Measurements from ENCODE around the gene ARID5B. TPM values are rescaled to one million over a fixed set of nuclear protein-coding genes. Genes with fewer than 3 reads are reported as not detected.

ARID5B gene
- total RNA-seq, 4 donors from 2014 or later, result 10.5 to 167 (median 29.4) TPM

DNA sequence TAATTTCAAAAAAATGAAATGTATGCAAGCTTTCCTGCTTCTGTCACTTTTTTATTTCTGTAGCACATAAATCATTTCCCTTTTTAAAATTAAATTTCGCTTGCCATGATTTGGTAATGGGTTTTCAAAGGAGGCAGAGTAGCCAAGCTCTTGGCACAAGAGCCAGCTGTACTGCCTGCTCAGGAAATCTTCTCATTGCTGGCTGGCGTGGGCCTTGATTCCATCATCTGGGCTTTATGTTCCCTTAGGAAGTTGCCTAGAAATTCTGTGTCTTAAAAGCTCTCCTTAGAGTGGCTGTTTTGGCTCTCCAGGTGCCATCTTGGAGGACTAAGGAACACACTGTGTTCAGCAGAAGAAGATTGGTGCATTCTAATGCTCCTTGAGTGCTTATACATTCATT is 107.4 kb downstream of the ARID5B start:
- Histone ChIP-seq H3K4me1 (no peaks in the 10 kb centered on the region), H3K36me3 (no peaks in the 10 kb centered on the region), H3K4me3 (no peak overlapping the region), H3K27me3 (no peaks in the 10 kb centered on the region), H3K27ac (peak overlapping the region in 2 of 4 donors; percentile 2 to 68), H3K9me3 (no peaks in the 10 kb centered on the region)
- TF ChIP-seq POLR2A (IDR thresholded peaks at IDR 0.05), result no peak
- TF ChIP-seq, protein P1, sequence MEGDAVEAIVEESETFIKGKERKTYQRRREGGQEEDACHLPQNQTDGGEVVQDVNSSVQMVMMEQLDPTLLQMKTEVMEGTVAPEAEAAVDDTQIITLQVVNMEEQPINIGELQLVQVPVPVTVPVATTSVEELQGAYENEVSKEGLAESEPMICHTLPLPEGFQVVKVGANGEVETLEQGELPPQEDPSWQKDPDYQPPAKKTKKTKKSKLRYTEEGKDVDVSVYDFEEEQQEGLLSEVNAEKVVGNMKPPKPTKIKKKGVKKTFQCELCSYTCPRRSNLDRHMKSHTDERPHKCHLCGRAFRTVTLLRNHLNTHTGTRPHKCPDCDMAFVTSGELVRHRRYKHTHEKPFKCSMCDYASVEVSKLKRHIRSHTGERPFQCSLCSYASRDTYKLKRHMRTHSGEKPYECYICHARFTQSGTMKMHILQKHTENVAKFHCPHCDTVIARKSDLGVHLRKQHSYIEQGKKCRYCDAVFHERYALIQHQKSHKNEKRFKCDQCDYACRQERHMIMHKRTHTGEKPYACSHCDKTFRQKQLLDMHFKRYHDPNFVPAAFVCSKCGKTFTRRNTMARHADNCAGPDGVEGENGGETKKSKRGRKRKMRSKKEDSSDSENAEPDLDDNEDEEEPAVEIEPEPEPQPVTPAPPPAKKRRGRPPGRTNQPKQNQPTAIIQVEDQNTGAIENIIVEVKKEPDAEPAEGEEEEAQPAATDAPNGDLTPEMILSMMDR (IDR thresholded peaks at IDR 0.05), result no peak
- no peak for DNase-seq

DNA sequence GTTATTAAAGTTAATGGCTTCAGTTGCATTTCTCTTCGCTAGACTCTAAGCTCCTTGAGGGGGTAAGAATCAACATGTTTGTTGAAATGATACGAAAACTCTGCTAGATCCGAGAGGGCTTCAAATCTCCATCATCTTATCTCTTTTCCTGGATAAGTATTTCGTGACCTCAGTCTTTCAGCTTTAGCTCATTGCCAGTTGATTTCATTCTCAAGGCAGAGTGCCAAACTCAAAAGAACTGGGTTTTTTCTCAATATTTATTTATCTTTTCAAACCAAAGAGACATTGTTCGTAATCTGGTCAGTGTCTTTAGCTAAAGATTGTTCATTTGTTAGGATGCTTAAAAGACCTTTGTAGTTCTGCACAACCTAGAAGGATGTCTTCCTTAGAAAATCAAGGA is 108.9 kb downstream of the ARID5B start:
- Histone ChIP-seq H3K36me3 (no peaks in the 10 kb centered on the region), H3K27me3 (no peaks in the 10 kb centered on the region), H3K4me1 (no peaks in the 10 kb centered on the region), H3K4me3 (no peak overlapping the region), H3K27ac (peak overlapping the region in 2 of 4 donors; percentile 2 to 68), H3K9me3 (no peaks in the 10 kb centered on the region)
- TF ChIP-seq POLR2A (IDR thresholded peaks at IDR 0.05), result no peak
- TF ChIP-seq, protein P1 (IDR thresholded peaks at IDR 0.05), result no peak
- DNase-seq, result no peak

DNA sequence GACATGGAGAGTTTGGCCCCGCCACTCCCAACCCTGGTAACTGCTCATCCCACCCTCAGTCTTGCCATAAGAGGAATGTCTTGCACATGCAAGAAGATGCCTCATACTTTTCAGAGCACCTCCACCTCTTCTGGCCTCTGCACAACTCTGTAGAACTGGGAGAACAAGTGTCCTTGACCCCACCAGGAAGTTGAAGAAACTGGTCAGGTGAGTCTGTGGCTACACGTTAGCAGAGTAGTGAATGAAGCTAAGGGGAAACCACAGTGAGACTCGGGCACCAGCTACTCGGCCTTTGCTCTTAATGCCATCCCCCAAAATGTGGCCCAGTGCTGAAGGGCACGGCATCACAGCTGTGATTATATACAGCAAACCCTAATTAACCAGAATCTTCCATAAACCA is 110.1 kb downstream of the ARID5B start:
- peak overlapping the region in 2 of 4 donors; percentile 4 to 68 for H3K27ac ChIP-seq
- H3K4me3 ChIP-seq, result no peak overlapping the region
- no peaks in the 10 kb centered on the region for H3K9me3 ChIP-seq
- no peaks in the 10 kb centered on the region for H3K36me3 ChIP-seq
- no peaks in the 10 kb centered on the region for H3K27me3 ChIP-seq
- DNase-seq, result peak in 1 of 3 donors; percentile 48
- no peak for TF ChIP-seq POLR2A (IDR thresholded peaks at IDR 0.05)
- TF ChIP-seq, protein P1 (IDR thresholded peaks at IDR 0.05), result no peak
- H3K4me1 ChIP-seq, result no peaks in the 10 kb centered on the region

DNA sequence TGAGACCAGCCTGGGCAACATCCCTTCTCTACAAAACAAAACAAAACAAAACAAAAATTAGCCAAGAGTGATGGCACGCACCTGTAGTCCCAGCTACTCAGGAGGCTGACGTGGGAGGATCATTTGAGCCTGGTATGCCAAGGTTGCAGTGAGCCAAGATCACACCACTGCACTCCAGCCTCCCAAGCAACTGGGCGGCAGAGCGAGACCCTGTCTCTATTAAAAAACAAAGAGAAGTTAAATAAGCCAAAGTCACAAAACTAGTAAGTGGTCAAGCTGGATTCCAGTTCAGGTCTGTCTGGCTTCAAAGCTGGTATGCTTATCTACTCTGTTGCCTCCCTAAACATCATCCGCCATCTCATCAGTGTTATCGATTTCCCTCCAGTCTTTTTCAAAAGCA is 110.8 kb downstream of the ARID5B start:
- no peak for DNase-seq
- H3K27me3 ChIP-seq, result no peaks in the 10 kb centered on the region
- TF ChIP-seq, protein P1 (IDR thresholded peaks at IDR 0.05), result no peak
- no peak for TF ChIP-seq POLR2A (IDR thresholded peaks at IDR 0.05)
- peak overlapping the region in 1 of 4 donors; percentile 68 for H3K27ac ChIP-seq
- no peaks in the 10 kb centered on the region for H3K9me3 ChIP-seq
- no peaks in the 10 kb centered on the region for H3K36me3 ChIP-seq
- no peaks in the 10 kb centered on the region for H3K4me1 ChIP-seq
- no peak overlapping the region for H3K4me3 ChIP-seq

DNA sequence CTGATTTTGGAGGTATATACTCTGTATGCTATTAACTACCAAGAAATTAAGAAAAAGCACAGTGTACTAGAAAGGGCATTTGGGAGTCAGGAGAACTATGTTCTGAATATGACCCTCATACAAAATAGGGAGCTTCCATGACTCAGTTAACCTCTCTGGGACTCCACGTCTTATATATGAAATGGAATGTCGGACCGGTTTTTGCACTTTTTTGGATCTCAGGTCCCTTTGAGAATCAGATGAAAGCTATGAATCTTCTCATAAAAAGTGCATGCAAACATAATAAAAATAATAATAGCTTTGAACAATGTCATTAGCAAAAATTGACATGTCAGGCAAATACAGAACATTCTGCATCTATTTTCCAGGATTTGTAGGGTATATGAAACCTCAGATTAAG is 113.0 kb downstream of the ARID5B start:
- Histone ChIP-seq H3K4me1 (peaks cover 0 to 12% (median 4%) of the 10 kb centered on the region in 4 donors), H3K36me3 (no peaks in the 10 kb centered on the region), H3K4me3 (no peak overlapping the region), H3K27ac (peak overlapping the region in 1 of 4 donors; percentile 28), H3K27me3 (no peaks in the 10 kb centered on the region), H3K9me3 (no peaks in the 10 kb centered on the region)
- no peak for TF ChIP-seq POLR2A (IDR thresholded peaks at IDR 0.05)
- TF ChIP-seq, protein P1 (IDR thresholded peaks at IDR 0.05), result no peak
- no peak for DNase-seq

DNA sequence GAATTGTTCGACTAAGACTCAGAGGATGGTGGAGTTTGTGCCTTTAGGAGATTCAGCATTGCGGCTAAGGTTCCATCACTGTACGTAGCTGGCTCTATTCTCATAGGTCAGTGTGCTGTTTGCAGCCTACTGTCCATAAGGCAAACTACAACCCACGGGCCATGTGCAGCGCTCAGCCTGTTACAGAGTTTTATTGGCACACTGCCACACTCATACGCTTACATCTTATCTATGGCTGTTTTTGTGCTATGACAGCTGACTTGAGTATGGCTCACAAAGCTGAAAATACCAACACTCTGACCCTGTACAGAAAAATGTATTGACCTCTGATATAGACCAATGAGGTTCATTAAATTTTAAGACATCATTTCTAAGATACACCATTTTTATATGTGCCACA is 114.5 kb downstream of the ARID5B start:
- no peak for DNase-seq
- TF ChIP-seq, protein P1 (IDR thresholded peaks at IDR 0.05), result peak in 2 of 6 experiments; percentile 8 to 21
- TF ChIP-seq POLR2A (IDR thresholded peaks at IDR 0.05), result no peak
- H3K27ac ChIP-seq, result peak overlapping the region in 3 of 4 donors; percentile 69 to 79 (median 72)

More for the DNA sequence above, 114.5 kb downstream of the ARID5B start:
- H3K4me1 ChIP-seq, result peaks cover 0 to 18% (median 4%) of the 10 kb centered on the region in 4 donors
- H3K4me3 ChIP-seq, result no peak overlapping the region
- H3K9me3 ChIP-seq, result no peaks in the 10 kb centered on the region
- H3K27me3 ChIP-seq, result no peaks in the 10 kb centered on the region
- no peaks in the 10 kb centered on the region for H3K36me3 ChIP-seq

All from Peyer's patch (tissue), 4 donors.